Progenitor cell of endocrine pancreas (in vitro differentiated cells): Measurements from ENCODE around the gene RECQL. TPM values are rescaled to one million over a fixed set of nuclear protein-coding genes. Genes with fewer than 3 reads are reported as not detected.

Source experiments
- DNase-seq: peaks from one replicate; pipeline ENCODE4 v3.0.0; 2021; ENCODE audit warnings: low spot score; ENCODE audit not compliant: unreplicated experiment
- H3K27ac Mint-ChIP-seq: 2 replicates; pipeline ENCODE4 v1.8.0; 2021; ENCODE audit warnings: mild to moderate bottlenecking, moderate library complexity, mixed read lengths
- H3K27me3 Mint-ChIP-seq: 2 replicates; pipeline ENCODE4 v1.8.0; 2021; ENCODE audit warnings: mixed read lengths
- H3K36me3 Mint-ChIP-seq: 2 replicates; pipeline ENCODE4 v1.8.0; 2022; ENCODE audit warnings: mixed read lengths; ENCODE audit not compliant: insufficient read depth
- H3K4me1 Mint-ChIP-seq: 2 replicates; pipeline ENCODE4 v1.8.0; 2021; ENCODE audit warnings: low read depth, mixed read lengths
- H3K4me3 Mint-ChIP-seq: 2 replicates; pipeline ENCODE4 v1.8.0; 2021; ENCODE audit warnings: low read depth, mild to moderate bottlenecking, moderate library complexity, mixed read lengths
- H3K9me3 Mint-ChIP-seq: 2 replicates; pipeline ENCODE4 v1.8.0; 2021; ENCODE audit warnings: low read depth, mixed read lengths
- CTCF ChIP-seq: fragments of 200-600 bp; sonication (generic); IDR thresholded peaks from one replicate; pipeline ENCODE4 v1.5.0; 2021; ENCODE audit warnings: antibody characterized with exemption, mild to moderate bottlenecking; ENCODE audit not compliant: unreplicated experiment
- total RNA-seq: library from RNA; stranded (reverse); gene quantifications from 2 replicates; pipeline ENCODE4 v1.2.1, GENCODE V29; 2021

RECQL gene
- total RNA-seq, 1 donor from 2014 or later: 36.6 TPM

- H3K9me3 Mint-ChIP-seq: no peaks in the 10 kb centered on the region
- H3K27ac Mint-ChIP-seq: no peak overlapping the region
- H3K4me3 Mint-ChIP-seq: no peak overlapping the region
- H3K4me1 Mint-ChIP-seq: peaks cover 7% of the 10 kb centered on the region
- no peak for DNase-seq
- TF ChIP-seq CTCF: no peak
- H3K27me3 Mint-ChIP-seq: no peaks in the 10 kb centered on the region
- peaks cover 12% of the 10 kb centered on the region for H3K36me3 Mint-ChIP-seq
Observed at GRCh38 chr12:21505888-21506287, 4.5 kb upstream of the RECQL start.

- Mint-ChIP-seq H3K4me1 (peaks cover 7% of the 10 kb centered on the region), H3K27me3 (no peaks in the 10 kb centered on the region), H3K4me3 (no peak overlapping the region), H3K36me3 (peaks cover 2% of the 10 kb centered on the region), H3K27ac (no peak overlapping the region), H3K9me3 (no peaks in the 10 kb centered on the region)
- no peak for TF ChIP-seq CTCF
- DNase-seq: no peak
Observed at GRCh38 chr12:21502872-21503271, 1.4 kb upstream of the RECQL start.

GRCh38 chr12:21502164-21502496 is 695 bp upstream of the RECQL start:
- Mint-ChIP-seq H3K36me3 (peaks cover 4% of the 10 kb centered on the region), H3K4me1 (peaks cover 7% of the 10 kb centered on the region), H3K9me3 (no peaks in the 10 kb centered on the region), H3K27me3 (no peaks in the 10 kb centered on the region), H3K4me3 (no peak overlapping the region), H3K27ac (no peak overlapping the region)
- TF ChIP-seq CTCF: no peak
- DNase-seq: no peak

- peaks cover 4% of the 10 kb centered on the region for H3K36me3 Mint-ChIP-seq
- no peaks in the 10 kb centered on the region for H3K27me3 Mint-ChIP-seq
- H3K9me3 Mint-ChIP-seq: no peaks in the 10 kb centered on the region
- DNase-seq: no peak
- no peak for TF ChIP-seq CTCF
- peaks cover 7% of the 10 kb centered on the region for H3K4me1 Mint-ChIP-seq
- H3K4me3 Mint-ChIP-seq: no peak overlapping the region
- no peak overlapping the region for H3K27ac Mint-ChIP-seq
Observed at GRCh38 chr12:21500786-21501257, 613 bp downstream of the RECQL start.

- Mint-ChIP-seq H3K9me3 (no peaks in the 10 kb centered on the region), H3K4me3 (no peak overlapping the region), H3K27me3 (no peaks in the 10 kb centered on the region), H3K4me1 (peaks cover 7% of the 10 kb centered on the region), H3K36me3 (peaks cover 9% of the 10 kb centered on the region), H3K27ac (no peak overlapping the region)
- no peak for TF ChIP-seq CTCF
- no peak for DNase-seq
Observed at GRCh38 chr12:21499765-21500164, 1.7 kb downstream of the RECQL start.

GRCh38 chr12:21485998-21486397 is 15.4 kb downstream of the RECQL start:
- Mint-ChIP-seq H3K27me3 (no peaks in the 10 kb centered on the region), H3K36me3 (peaks cover 17% of the 10 kb centered on the region), H3K9me3 (no peaks in the 10 kb centered on the region), H3K4me1 (no peaks in the 10 kb centered on the region), H3K4me3 (no peak overlapping the region), H3K27ac (no peak overlapping the region)
- no peak for TF ChIP-seq CTCF
- no peak for DNase-seq
